Measurements from ENCODE around the gene VPS25.
"Not testable (repeated sequence)": the region's sequence is repeated elsewhere in the genome, so short reads cannot be mapped to it uniquely, and the experiment has no call there.

VPS25 gene

GRCh38 chr17:42769964-42770363 lies 3.3 kb upstream of the VPS25 start:
- DNase-seq, result not testable (repeated sequence)

- DNase-seq, result no peak
Measured at GRCh38 chr17:42772945-42773289, 332 bp upstream of the VPS25 start.

- DNase-seq, result no peak
Measured at GRCh38 chr17:42774066-42774745, 957 bp downstream of the VPS25 start.

- no peak for DNase-seq
Measured at GRCh38 chr17:42775534-42776098, 2.4 kb downstream of the VPS25 start.

GRCh38 chr17:42778570-42778969 lies 5.3 kb downstream of the VPS25 start:
- DNase-seq, result no peak

GRCh38 chr17:42779304-42779935 lies 6.2 kb downstream of the VPS25 start:
- DNase-seq, result no peak

- DNase-seq, result no peak
Measured at GRCh38 chr17:42779936-42780850, 6.9 kb downstream of the VPS25 start, which contains the start of gene WNK4. Gene WNK4 (plus strand): TSS chr17:42780610. CDS start chr17:42780699, 89 bp downstream.

GRCh38 chr17:42780851-42781638 lies 7.8 kb downstream of the VPS25 start:
- no peak for DNase-seq

- DNase-seq, result no peak
Measured at GRCh38 chr17:42781639-42782165, 8.5 kb downstream of the VPS25 start.

- no peak for DNase-seq
Measured at GRCh38 chr17:42782166-42783061, 9.2 kb downstream of the VPS25 start.

GRCh38 chr17:42783062-42783790 lies 10.0 kb downstream of the VPS25 start:
- DNase-seq, result no peak

- DNase-seq, result no peak
Measured at GRCh38 chr17:42783791-42784138, 10.5 kb downstream of the VPS25 start.

- no peak for DNase-seq
Measured at GRCh38 chr17:42784409-42784808, 11.2 kb downstream of the VPS25 start.

GRCh38 chr17:42784811-42785592 lies 11.8 kb downstream of the VPS25 start:
- no peak for DNase-seq

- DNase-seq, result no peak
Measured at GRCh38 chr17:42787266-42787665, 14.0 kb downstream of the VPS25 start.

GRCh38 chr17:42791948-42792347 lies 18.7 kb downstream of the VPS25 start:
- no peak for DNase-seq

GRCh38 chr17:42792545-42792944 lies 19.3 kb downstream of the VPS25 start:
- no peak for DNase-seq

- DNase-seq, result no peak
Measured at GRCh38 chr17:42795061-42795460, 21.8 kb downstream of the VPS25 start.

- DNase-seq, result no peak
Measured at GRCh38 chr17:42795465-42795864, 22.2 kb downstream of the VPS25 start.

All from activated CD4-positive, CD25-positive, alpha-beta regulatory T cell treated with anti-CD3 and anti-CD28 coated beads, Interleukin-2, amount 50 U/mL, for 72 hours (primary cell).